Measurements from ENCODE around the gene PRCC. TPM values are rescaled to one million over a fixed set of nuclear protein-coding genes. Genes with fewer than 3 reads are reported as not detected.
A peak's percentile ranks its signal among the peaks of the same experiment; 100 is the strongest.

The PRCC gene
- total RNA-seq, 1 experiment from 2014 or later = 131 TPM

DNA sequence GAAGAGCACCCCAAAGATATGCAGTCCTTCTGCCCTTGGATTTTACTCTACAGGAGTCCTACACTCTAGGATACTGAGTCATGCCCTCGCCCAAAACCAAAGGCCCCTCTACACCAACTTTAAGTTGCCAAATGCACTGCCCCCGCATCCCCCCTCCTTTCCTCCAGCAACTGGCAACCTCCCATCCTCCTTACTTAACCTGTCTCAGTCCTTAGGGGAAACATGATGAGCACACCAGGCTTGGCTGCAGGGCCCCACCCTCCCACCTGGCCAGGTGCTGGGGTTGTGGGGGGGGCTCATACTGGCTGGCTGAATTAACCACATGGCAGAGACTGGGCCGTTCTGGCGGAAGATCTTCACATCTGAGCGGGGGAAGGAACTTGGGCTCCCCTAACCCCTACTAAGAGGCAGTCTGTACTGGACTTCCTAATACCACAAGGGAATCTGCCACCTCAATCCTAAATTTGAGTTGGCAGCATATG is 17.1 kb upstream of the PRCC start:
- no peaks in the 10 kb centered on the region for H3K27me3 Mint-ChIP-seq (ENCODE audit: insufficient read depth, unreplicated experiment)
- TF ChIP-seq, protein P1, sequence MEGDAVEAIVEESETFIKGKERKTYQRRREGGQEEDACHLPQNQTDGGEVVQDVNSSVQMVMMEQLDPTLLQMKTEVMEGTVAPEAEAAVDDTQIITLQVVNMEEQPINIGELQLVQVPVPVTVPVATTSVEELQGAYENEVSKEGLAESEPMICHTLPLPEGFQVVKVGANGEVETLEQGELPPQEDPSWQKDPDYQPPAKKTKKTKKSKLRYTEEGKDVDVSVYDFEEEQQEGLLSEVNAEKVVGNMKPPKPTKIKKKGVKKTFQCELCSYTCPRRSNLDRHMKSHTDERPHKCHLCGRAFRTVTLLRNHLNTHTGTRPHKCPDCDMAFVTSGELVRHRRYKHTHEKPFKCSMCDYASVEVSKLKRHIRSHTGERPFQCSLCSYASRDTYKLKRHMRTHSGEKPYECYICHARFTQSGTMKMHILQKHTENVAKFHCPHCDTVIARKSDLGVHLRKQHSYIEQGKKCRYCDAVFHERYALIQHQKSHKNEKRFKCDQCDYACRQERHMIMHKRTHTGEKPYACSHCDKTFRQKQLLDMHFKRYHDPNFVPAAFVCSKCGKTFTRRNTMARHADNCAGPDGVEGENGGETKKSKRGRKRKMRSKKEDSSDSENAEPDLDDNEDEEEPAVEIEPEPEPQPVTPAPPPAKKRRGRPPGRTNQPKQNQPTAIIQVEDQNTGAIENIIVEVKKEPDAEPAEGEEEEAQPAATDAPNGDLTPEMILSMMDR (IDR thresholded peaks at IDR 0.05; ENCODE audit: unreplicated experiment) = no peak
- ChIA-PET POLR2A (interaction anchor here (0.6 to 10.7 kb wide), 11 partner anchors 9 to 293 kb away, joined by 3 to 299 read pairs (median 5); partner anchors contain the start of genes ISG20L2, MEF2D, METTL25B and MRPL24), CTCF (interaction anchor here (0.6 to 4.5 kb wide), 4 partner anchors 23 to 469 kb away, joined by 3 to 44 read pairs (median 13); partner anchors contain the start of genes ISG20L2 and METTL25B)
- H3K9me3 Mint-ChIP-seq (ENCODE audit: unreplicated experiment) = no peaks in the 10 kb centered on the region
- intact Hi-C loops (cut with micrococcal nuclease) = loop anchor here (1.0 kb wide), 1 partner anchor 17 kb away; the partner anchor contains the start of gene PRCC
- peaks cover 52% of the 10 kb centered on the region for H3K4me1 Mint-ChIP-seq (ENCODE audit: insufficient read depth, unreplicated experiment)
- no TSS peak for BruUV-seq (replicated peaks)
- H3K4me3 Mint-ChIP-seq (ENCODE audit: unreplicated experiment) = peak overlapping the region; percentile 79
- DNase-seq (ENCODE audit: unreplicated experiment) = peak; percentile 96
- H3K27ac Mint-ChIP-seq (ENCODE audit: low read depth, unreplicated experiment) = peak overlapping the region; percentile 99
- peaks cover 34% of the 10 kb centered on the region for H3K36me3 Mint-ChIP-seq (ENCODE audit: insufficient read depth, unreplicated experiment)

DNA sequence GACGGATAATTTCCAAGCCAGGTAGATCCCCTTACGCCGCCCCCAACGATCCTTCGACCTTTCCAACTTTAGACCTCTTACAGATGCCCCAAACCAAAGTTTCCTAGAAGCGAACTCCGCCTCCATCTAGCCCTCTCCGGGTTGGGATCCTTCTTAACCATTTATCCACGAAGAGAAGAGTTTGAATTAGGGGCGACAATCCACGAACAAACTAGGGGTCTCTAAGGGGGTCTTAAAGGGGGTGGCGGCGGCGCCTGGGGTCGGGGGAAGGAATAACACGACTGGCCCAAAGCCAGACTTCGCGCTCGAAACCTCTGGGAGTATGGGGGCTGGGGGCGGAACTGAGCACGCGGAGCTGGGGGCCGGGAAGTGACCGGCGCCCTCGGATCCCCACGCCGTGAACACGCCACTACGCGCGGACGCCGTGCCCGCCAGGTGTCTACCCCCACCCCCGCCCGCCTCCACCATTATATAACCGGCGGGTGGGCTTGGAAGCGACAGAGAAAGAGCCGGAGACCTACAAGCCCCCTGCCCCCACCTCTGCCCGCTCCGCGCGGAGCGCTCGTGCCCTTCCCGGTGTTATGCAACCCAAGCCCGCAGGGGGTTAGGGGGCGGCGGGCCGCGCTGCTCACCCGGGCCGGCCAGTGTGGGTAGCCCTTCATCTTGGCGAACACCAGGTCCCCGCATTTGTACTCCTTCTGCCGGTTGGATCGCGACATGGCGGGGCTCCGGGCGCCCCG is 16.5 kb upstream of the PRCC start:
- Mint-ChIP-seq H3K4me3 (ENCODE audit: unreplicated experiment) (peak overlapping the region; percentile 79), H3K4me1 (ENCODE audit: insufficient read depth, unreplicated experiment) (peaks cover 46% of the 10 kb centered on the region), H3K36me3 (ENCODE audit: insufficient read depth, unreplicated experiment) (peaks cover 29% of the 10 kb centered on the region), H3K9me3 (ENCODE audit: unreplicated experiment) (no peaks in the 10 kb centered on the region), H3K27me3 (ENCODE audit: insufficient read depth, unreplicated experiment) (no peaks in the 10 kb centered on the region), H3K27ac (ENCODE audit: low read depth, unreplicated experiment) (peak overlapping the region; percentile 99)
- peak; percentile 69 for DNase-seq (ENCODE audit: unreplicated experiment)
- ChIA-PET CTCF (interaction anchor here (0.6 to 4.5 kb wide), 6 partner anchors 10 to 179 kb away, joined by 3 to 44 read pairs (median 8); partner anchors contain the start of genes ISG20L2, METTL25B and PRCC), POLR2A (interaction anchor here (0.7 to 10.7 kb wide), 14 partner anchors 10 to 468 kb away, joined by 3 to 299 read pairs (median 8); partner anchors contain the start of genes ISG20L2, MEF2D, METTL25B and MRPL24)
- TF ChIP-seq, protein P1 (IDR thresholded peaks at IDR 0.05; ENCODE audit: unreplicated experiment) = no peak
- BruUV-seq (replicated peaks) = TSS peak; percentile 49
- intact Hi-C loops (cut with micrococcal nuclease) = loop anchor here (1.0 kb wide), 2 partner anchors 16 to 25 kb away; partner anchors contain the start of gene PRCC

DNA sequence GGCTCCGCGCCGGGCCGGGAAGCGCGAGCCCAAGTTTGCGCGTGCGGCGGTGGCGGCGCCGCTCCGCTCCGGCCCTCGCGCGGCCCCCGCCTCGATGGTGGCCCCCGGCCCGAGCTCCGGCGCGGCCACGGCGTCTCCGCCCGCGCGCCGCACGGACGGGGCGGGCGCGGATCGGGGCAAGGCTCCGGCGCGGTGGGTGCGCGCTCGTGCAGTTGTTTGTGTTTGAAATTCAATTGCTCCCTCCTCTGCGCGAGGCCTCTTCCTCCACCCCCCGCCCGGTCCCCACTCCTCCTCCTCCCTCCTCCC is 15.9 kb upstream of the PRCC start, which contains the start of gene HDGF:
Gene HDGF, minus strand, starts transcription at position 225 of the 306 bp plus-strand sequence. CDS start 246 bp downstream, outside the sequence.
- Mint-ChIP-seq H3K27ac (ENCODE audit: low read depth, unreplicated experiment) (peak within 1 kb of the TSS; percentile 99), H3K36me3 (ENCODE audit: insufficient read depth, unreplicated experiment) (peaks cover 27% of the 10 kb centered on the region), H3K27me3 (ENCODE audit: insufficient read depth, unreplicated experiment) (no peaks in the 10 kb centered on the region), H3K4me1 (ENCODE audit: insufficient read depth, unreplicated experiment) (peaks cover 42% of the 10 kb centered on the region), H3K9me3 (ENCODE audit: unreplicated experiment) (no peaks in the 10 kb centered on the region), H3K4me3 (ENCODE audit: unreplicated experiment) (peak within 1 kb of the TSS; percentile 79)
- CTCF ChIA-PET = interaction anchor here (0.6 to 4.5 kb wide), 6 partner anchors 9 to 178 kb away, joined by 3 to 44 read pairs (median 8); partner anchors contain the start of genes ISG20L2, METTL25B and PRCC
- intact Hi-C loops (cut with micrococcal nuclease) = loop anchor here (1.0 kb wide), 1 partner anchor 25 kb away; no protein-coding TSS in a partner anchor
- POLR2A ChIA-PET = interaction anchor here (0.7 to 10.7 kb wide), 15 partner anchors 10 to 469 kb away, joined by 3 to 299 read pairs (median 6); partner anchors contain the start of genes ISG20L2, MEF2D, METTL25B and MRPL24
- TF ChIP-seq, protein P1 (IDR thresholded peaks at IDR 0.05; ENCODE audit: unreplicated experiment) = no peak
- DNase-seq (ENCODE audit: unreplicated experiment) = no peak
- no TSS peak for BruUV-seq (replicated peaks)

All from MCF 10A (cell line).